HEK293T (cell line): ENCODE results near the gene VASP.

Experiments used
- CTCF ChIA-PET: fragments of 350-600 bp; formaldehyde crosslinking; extraction: SDS; loops from one replicate; lab custom pipeline; 2021; ENCODE audit warnings: antibody characterized with exemption, inconsistent platforms; lab: Yijun Ruan, JAX
- POLR2A ChIA-PET: fragments of 350-600 bp; formaldehyde crosslinking; extraction: SDS; loops from one replicate; lab custom pipeline; 2020; ENCODE audit warnings: antibody characterized with exemption, inconsistent platforms; lab: Yijun Ruan, JAX
- DNase-seq: peaks from one replicate; pipeline ENCODE4 v3.0.0; 2012; ENCODE audit warnings: mixed read lengths; ENCODE audit errors: extremely low spot score
- ARNT ChIP-seq: fragments of 450-650 bp; IDR thresholded peaks from 2 replicates; pipeline ENCODE4 v1.6.1; 2017; ENCODE audit warnings: mild to moderate bottlenecking
- BHLHE40 ChIP-seq: fragments of 450-650 bp; IDR thresholded peaks from 2 replicates; pipeline ENCODE4 v1.6.1; 2016; ENCODE audit warnings: mild to moderate bottlenecking, moderate library complexity, borderline replicate concordance
- CTBP1 ChIP-seq: fragments of 450-650 bp; IDR thresholded peaks from 2 replicates; pipeline ENCODE4 v1.6.1; 2016; ENCODE audit warnings: borderline replicate concordance
- ELF4 ChIP-seq: fragments of 450-650 bp; IDR thresholded peaks from 2 replicates; pipeline ENCODE4 v1.6.1; 2017; ENCODE audit warnings: antibody characterized with exemption
- FOXA1 ChIP-seq: fragments of 450-650 bp; IDR thresholded peaks from 2 replicates; pipeline ENCODE4 v1.6.1; 2016; ENCODE audit warnings: mild to moderate bottlenecking
- FOXK2 ChIP-seq: fragments of 450-650 bp; IDR thresholded peaks from 2 replicates; pipeline ENCODE4 v1.6.1; 2016; ENCODE audit warnings: mild to moderate bottlenecking
- FOXM1 ChIP-seq: fragments of 450-650 bp; IDR thresholded peaks from 2 replicates; pipeline ENCODE4 v1.6.1; 2017; ENCODE audit warnings: mild to moderate bottlenecking, borderline replicate concordance
- HDGF ChIP-seq: fragments of 450-650 bp; IDR thresholded peaks from 2 replicates; pipeline ENCODE4 v1.6.1; 2017; ENCODE audit warnings: antibody characterized with exemption, borderline replicate concordance
- L3MBTL2 ChIP-seq: fragments of 450-650 bp; conservative IDR thresholded peaks from 2 replicates; pipeline ENCODE4 v1.6.1; 2016; ENCODE audit warnings: mild to moderate bottlenecking
- LEF1 ChIP-seq: fragments of 450-650 bp; IDR thresholded peaks from 2 replicates; pipeline ENCODE4 v1.6.1; 2017; ENCODE audit warnings: mild to moderate bottlenecking, borderline replicate concordance
- NFRKB ChIP-seq: fragments of 450-650 bp; IDR thresholded peaks from 2 replicates; pipeline ENCODE4 v1.6.1; 2016; ENCODE audit warnings: mild to moderate bottlenecking, moderate library complexity
- SP1 ChIP-seq: fragments of 450-650 bp; IDR thresholded peaks from 2 replicates; pipeline ENCODE4 v1.6.1; 2017
- SUZ12 ChIP-seq: fragments of 450-650 bp; IDR thresholded peaks from 2 replicates; pipeline ENCODE4 v1.6.1; 2016; ENCODE audit warnings: mild to moderate bottlenecking
- TARDBP ChIP-seq: fragments of 450-650 bp; IDR thresholded peaks from 2 replicates; pipeline ENCODE4 v1.6.1; 2016
- ZNF384 ChIP-seq: fragments of 450-650 bp; IDR thresholded peaks from 2 replicates; pipeline ENCODE4 v1.6.1; 2016
- TF ChIP-seq, protein P1 (sequence below): fragments of 450-650 bp; IDR thresholded peaks from 2 replicates; pipeline ENCODE4 v1.6.1; 2016

VASP gene

DNA sequence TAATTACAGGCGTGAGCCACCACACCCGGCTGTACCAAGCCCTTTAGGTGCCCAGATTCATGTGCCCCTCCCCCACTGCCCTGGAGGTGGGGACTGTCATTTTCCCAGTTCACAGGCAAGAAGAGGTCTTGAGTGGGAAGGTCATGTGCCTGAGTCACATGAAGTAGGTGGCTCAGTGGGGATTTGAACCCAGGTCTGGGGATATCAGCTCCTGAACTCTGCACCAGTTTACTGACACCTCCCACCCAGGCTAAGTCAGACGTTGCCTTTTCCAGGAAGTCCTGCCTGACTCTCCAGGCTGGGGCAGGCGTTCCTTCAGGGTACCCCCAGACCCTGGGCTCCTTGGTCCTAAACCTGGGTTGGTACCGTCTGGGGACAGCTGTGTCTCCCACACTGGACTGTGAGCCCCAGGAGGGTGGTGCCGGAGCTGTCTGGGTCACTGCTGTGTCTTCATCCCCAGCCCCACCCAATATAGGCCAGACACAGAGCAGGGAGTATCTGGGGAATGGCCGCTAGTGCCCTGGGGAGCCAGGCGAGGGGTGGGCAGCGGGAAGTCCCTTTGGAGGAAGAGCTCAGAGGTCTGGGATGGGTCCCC lies 8.6 kb downstream of the VASP start:
- TF ChIP-seq L3MBTL2 (no peak), LEF1 (no peak), FOXM1 (no peak), FOXK2 (no peak), NFRKB (no peak), ZNF384 (no peak), SP1 (no peak), HDGF (no peak), ELF4 (no peak), CTBP1 (no peak), SUZ12 (no peak), BHLHE40 (no peak), FOXA1 (no peak), ARNT (no peak), TARDBP (no peak)
- TF ChIP-seq, protein P1, sequence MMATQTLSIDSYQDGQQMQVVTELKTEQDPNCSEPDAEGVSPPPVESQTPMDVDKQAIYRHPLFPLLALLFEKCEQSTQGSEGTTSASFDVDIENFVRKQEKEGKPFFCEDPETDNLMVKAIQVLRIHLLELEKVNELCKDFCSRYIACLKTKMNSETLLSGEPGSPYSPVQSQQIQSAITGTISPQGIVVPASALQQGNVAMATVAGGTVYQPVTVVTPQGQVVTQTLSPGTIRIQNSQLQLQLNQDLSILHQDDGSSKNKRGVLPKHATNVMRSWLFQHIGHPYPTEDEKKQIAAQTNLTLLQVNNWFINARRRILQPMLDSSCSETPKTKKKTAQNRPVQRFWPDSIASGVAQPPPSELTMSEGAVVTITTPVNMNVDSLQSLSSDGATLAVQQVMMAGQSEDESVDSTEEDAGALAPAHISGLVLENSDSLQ: no peak
- no peak for DNase-seq
- CTCF ChIA-PET: interaction anchor here (1.1 to 1.8 kb wide), 2 partner anchors 42 to 126 kb away, joined by 4 to 6 read pairs; no protein-coding TSS in a partner anchor
- POLR2A ChIA-PET: no interaction called here

DNA sequence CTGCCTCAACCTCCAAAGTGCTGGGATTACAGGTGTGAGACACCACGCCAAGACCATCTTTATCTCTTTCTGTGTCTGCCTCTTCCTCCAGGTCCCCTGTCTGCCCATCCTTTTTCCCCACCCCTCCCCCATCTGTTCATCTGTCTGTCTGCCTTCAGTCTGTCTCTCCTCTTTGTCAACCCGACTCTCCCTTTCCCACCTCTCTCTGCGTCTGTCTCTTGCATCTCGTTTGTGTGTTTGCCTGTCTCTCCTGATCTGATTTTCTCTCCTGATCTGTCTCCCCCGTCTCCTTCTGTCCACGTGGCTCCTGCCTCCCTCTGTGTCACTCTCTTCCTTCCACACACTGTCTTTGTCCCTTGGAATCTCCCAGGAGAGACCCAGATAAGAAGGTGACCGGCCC lies 10.0 kb downstream of the VASP start:
- CTCF ChIA-PET: interaction anchor here (1.1 kb wide), 1 partner anchor 41 kb away, joined by 4 read pairs; no protein-coding TSS in a partner anchor
- TF ChIP-seq HDGF (no peak), ZNF384 (no peak), LEF1 (no peak), SP1 (no peak)

DNA sequence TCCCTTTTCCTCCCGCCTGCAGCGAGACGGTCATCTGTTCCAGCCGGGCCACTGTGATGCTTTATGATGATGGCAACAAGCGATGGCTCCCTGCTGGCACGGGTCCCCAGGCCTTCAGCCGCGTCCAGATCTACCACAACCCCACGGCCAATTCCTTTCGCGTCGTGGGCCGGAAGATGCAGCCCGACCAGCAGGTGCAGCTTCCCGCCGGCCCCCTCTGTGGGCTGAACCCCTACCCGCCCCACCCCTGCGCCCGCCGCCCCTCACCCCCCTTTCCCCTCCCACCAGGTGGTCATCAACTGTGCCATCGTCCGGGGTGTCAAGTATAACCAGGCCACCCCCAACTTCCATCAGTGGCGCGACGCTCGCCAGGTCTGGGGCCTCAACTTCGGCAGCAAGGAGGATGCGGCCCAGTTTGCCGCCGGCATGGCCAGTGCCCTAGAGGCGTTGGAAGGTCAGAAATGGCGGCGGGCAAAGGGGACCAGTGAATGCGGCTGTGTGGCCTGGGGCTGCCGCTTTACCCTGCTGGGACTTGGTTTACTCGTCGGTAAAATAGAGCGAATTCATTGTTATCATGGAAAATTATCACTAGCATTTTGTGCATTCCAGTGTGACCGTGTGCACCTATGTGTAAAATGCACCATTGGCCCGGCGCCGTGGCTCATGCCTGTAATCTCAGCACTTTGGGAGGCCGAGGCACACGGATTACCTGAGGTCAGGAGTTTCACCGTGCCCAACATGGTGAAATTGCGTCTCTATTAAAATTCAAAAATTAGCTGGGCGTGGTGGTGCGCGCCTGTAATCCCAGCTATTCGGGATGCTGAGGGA lies 10.6 kb downstream of the VASP start:
- CTCF ChIA-PET: no interaction called here
- POLR2A ChIA-PET: no interaction called here

More for the DNA sequence above, 10.0 kb downstream of the VASP start:
- POLR2A ChIA-PET: no interaction called here
- no peak for DNase-seq

DNA sequence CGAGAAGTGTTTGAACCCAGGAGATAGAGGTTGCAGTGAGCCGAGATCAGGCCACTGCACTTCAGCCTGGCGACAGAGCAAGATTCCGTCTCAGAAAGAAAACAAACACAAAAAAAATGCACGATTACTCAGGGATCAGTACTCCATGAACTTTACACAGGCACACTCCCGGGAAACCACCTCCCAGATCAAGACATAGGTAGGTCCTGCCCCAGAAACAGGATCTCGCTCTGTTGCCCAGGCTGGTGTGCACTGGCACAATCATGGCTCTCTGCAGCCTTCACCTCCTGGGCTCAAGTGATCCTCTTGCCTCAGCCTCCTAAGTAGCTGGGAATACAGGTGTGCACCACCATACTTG lies 11.2 kb downstream of the VASP start:
- TF ChIP-seq TARDBP (no peak), SUZ12 (no peak), BHLHE40 (no peak), ARNT (no peak), CTBP1 (no peak), FOXA1 (no peak), LEF1 (no peak), FOXK2 (no peak), L3MBTL2 (no peak), ELF4 (no peak), ZNF384 (no peak)
- TF ChIP-seq, protein P1: no peak
- POLR2A ChIA-PET: no interaction called here
- CTCF ChIA-PET: interaction anchor here (0.6 kb wide), 1 partner anchor 40 kb away, joined by 3 read pairs; no protein-coding TSS in a partner anchor
- DNase-seq: no peak

More for the DNA sequence above, 10.6 kb downstream of the VASP start:
- DNase-seq: no peak
- TF ChIP-seq BHLHE40 (no peak), FOXM1 (no peak)

DNA sequence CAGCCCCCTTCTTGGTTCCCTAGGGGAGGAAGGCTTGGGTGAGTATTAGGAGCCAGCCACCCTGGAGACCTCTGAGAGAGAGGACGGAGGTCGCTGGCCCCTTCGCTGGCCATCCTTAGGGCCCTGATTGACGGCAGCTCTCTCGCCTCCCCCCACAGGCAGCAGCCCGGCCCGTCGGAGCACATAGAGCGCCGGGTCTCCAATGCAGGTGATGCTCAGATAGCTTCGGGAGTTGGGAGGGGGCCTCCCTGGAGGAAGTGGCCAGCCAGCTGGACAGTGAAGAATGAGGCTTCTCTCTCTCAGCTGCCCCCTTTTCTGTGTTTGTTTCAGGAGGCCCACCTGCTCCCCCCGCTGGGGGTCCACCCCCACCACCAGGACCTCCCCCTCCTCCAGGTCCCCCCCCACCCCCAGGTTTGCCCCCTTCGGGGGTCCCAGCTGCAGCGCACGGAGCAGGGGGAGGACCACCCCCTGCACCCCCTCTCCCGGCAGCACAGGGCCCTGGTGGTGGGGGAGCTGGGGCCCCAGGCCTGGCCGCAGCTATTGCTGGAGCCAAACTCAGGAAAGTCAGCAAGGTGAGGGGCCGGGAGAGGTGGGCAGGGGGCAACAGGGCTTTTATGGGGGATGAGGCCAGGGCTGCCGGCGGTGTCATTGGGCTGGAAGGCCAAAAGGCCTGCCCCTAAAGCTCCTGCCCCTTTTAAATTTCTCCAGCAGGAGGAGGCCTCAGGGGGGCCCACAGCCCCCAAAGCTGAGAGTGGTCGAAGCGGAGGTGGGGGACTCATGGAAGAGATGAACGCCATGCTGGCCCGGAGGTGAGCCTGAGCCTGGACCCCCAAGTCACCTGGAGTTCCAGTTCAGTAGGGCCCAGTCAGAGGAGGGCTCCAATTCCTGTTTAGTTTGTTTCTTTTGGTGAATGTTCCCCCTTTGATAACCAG lies 15.0 kb downstream of the VASP start:
- TF ChIP-seq, protein P1: no peak
- TF ChIP-seq SUZ12 (no peak), ELF4 (no peak), HDGF (no peak), FOXM1 (no peak), TARDBP (no peak), ARNT (no peak), SP1 (no peak), ZNF384 (no peak), BHLHE40 (no peak), FOXK2 (no peak), FOXA1 (no peak), CTBP1 (no peak)
- DNase-seq: no peak
- CTCF ChIA-PET: interaction anchor here (2.2 kb wide), 1 partner anchor 36 kb away, joined by 8 read pairs; no protein-coding TSS in a partner anchor
- POLR2A ChIA-PET: no interaction called here
